HUDEP-2 (cell line): Measurements from ENCODE around the gene PMP22.

Source experiments
- DNase-seq, 76 experiments: peaks; one replicate each; lab custom pipeline; 2025; ENCODE audit not compliant: unreplicated experiment in 76 of 76; lab: John Stamatoyannopoulos, UW

Gene PMP22

DNA sequence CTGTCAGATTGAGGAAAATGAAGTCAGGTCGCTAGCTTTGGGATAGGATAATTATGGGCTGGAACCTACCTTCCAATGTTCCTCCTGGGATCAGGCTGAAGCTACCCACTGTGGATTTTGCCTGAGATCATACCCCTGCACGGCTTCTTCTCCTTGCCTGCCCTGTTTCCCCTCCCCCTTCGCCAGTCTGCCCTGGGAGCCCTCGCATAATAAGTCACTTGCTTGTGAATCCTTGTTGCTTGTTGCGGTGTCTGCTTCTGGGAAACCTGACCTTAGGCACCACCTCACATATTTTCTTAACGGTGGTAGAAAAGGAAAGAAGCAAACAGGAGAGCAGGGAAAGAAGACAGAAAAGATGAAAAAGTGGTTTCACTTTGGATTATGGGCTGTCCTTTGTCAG lies 13.3 kb upstream of the PMP22 start:
- DNase-seq, result no peak

DNA sequence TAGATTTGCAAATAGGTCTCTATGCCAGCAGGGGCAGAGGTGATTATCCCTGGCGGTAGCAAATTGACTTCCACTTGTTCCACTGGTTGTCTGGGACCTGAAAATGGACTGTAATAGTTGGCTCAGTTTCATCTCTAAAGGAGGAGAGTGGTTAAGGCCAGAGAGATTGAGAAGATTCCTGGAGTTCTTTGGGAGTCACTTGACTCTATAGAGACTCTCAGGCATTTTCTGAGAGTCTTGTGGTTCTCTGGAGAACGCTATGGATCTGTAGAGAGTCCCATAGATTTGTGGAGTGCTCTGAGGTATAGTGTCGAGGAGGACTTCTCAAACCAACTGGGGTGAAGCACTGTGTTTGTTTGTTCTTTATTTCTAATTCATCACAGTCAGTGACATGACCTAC lies 8.9 kb upstream of the PMP22 start:
- no peak for DNase-seq

DNA sequence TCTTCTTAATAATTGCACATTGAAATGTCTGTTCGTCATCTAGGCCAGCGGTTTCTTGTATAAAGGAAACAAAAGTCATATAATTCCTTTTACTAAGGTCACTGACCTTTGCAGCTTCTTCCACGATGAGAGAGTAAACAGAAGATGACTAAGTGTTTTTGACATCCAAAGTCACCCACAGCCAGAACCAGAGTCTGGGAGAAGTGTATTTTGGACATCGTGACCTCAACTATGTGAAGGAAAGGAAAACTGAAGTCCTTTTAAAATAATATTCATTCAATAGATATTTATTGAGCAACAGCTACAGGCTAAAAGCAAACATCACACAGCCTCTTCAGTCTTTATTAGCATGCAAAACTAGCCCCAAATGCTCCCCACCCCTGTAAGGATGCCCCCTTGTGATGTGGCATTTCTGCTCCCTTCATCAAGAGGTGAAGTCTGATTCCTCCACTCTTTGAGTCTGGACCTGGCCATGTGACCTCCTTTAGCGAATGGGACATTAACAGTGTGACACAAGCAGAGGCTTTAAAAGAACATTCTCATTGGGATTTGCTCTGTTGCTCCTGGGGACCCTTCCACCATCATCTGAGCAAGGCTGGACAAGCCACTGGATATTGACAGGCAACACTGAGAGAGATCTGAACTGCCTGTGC lies 8.1 kb upstream of the PMP22 start:
- DNase-seq, result no peak

DNA sequence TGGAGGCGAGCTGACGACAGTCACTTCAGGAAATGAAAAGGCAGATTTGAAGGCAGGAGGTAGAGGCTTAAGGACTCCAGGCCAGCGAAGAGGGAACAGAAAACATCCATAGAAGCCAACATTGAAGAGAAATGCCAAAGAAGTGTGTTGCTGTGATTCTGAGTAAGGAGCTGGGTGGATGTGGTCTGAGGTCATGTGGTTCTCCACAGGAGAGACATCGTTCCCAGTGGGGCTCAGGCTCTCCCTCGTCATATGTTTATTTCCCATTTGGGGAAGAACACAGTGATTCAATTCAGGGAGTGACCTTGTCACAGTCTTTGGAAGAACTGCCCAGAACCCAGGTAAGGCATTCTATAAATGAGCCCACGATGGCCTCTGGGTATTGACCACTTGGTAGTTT lies 6.6 kb upstream of the PMP22 start:
- no peak for DNase-seq

GRCh38 chr17:15270628-15271381 lies 5.7 kb upstream of the PMP22 start:
- no peak for DNase-seq

DNA sequence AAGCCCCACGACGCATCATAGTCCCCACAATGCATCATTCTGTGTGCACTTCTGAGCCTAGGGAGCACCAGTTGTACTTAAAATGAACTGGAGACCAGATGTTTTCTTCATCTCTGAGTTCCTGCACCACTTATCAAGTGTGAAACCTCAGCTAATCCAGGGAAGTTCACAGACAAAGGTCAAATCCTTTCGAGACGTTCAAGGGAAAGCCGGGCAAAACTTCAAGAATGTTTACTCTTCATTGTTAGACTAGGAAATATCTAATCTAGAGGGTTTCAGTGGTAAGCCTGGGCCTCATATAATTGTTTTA lies 4.6 kb upstream of the PMP22 start:
- no peak for DNase-seq

- DNase-seq, result no peak
Measured at GRCh38 chr17:15269087-15269779, 4.1 kb upstream of the PMP22 start.

GRCh38 chr17:15268461-15268860 lies 3.3 kb upstream of the PMP22 start:
- DNase-seq, result no peak

GRCh38 chr17:15267996-15268395 lies 2.9 kb upstream of the PMP22 start:
- no peak for DNase-seq

GRCh38 chr17:15266325-15267125 lies 1.4 kb upstream of the PMP22 start:
- no peak for DNase-seq

- no peak for DNase-seq
Measured at GRCh38 chr17:15264542-15264941, 584 bp downstream of the PMP22 start.

GRCh38 chr17:15263680-15264079 lies 1.4 kb downstream of the PMP22 start:
- peak in 1 of 76 experiments; percentile 5 for DNase-seq

DNA sequence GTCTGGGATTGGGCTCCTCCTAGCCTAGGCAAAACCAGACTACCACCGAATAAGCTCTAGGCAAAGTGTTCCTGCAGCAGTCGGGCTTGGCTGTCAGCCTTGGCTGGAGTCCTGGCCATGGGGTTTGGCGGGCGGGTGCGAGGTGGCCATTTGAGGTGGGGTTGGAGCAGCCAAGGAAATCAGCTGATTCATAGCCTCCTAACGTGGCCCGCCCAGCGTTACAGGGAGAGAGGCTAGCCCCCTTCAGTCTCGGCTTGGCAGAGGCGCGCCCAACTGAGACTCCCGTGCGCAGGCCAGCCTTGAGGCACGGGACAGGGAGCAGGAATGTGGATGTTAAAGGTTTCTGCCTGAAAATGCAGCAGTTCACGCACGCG lies 1.9 kb downstream of the PMP22 start:
- peak in 49 of 76 experiments; percentile 4 to 58 (median 29) for DNase-seq

- peak in 73 of 76 experiments; percentile 10 to 86 (median 68) for DNase-seq
Measured at GRCh38 chr17:15262291-15263205, 2.6 kb downstream of the PMP22 start.

- peak in 17 of 76 experiments; percentile 4 to 57 (median 28) for DNase-seq
Measured at GRCh38 chr17:15261802-15262290, 3.3 kb downstream of the PMP22 start.

DNA sequence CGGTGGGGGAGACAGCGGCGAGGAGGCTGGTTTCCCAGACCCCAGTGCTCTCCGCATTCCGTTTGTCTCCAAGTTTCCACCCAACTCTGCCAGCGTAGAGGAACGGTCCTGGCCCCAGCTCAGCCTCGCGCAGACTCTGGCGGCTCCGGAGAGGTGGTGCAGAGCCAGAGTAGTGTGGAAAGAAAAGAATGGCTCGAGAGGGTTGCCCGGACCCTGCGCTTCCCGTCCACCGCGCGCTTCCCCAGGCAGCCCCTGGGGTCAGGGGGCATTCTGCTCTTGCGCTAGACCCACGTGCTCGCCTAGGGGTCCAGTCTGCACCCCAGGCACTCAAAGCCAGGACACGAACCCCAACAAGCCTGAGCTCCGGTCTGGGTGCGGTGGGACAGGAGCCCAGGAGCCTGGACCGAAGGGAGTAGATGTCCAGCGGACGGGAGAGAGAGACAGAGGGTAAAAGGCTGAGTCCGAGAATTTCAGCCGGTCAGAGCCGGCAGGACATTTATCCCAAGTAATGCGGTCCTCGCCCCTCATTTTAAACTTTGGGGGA lies 3.8 kb downstream of the PMP22 start:
- peak in 54 of 76 experiments; percentile 2 to 67 (median 38) for DNase-seq

GRCh38 chr17:15260376-15261257 lies 4.5 kb downstream of the PMP22 start:
- DNase-seq, result peak in 73 of 76 experiments; percentile 28 to 85 (median 71)

GRCh38 chr17:15257796-15258512 lies 7.2 kb downstream of the PMP22 start:
- no peak for DNase-seq
